Suprapubic skin (tissue), 4 donors: Measurements from ENCODE around the gene UBE2F.

Experiments used
- EP300 ChIP-seq: sonication (generic); formaldehyde crosslinking; IDR thresholded peaks from one replicate; pipeline ENCODE4 v1.6.1; 2017; ENCODE audit warnings: antibody characterized with exemption
- POLR2A ChIP-seq, 2 donors: fragments of 450-650 bp; IDR thresholded peaks; one replicate each; pipeline ENCODE4 v1.6.1; 2017; ENCODE audit warnings: antibody characterized with exemption in 2 of 2, mild to moderate bottlenecking in 2 of 2, moderate library complexity in 2 of 2
- POLR2AphosphoS5 ChIP-seq, 3 donors: sonication (generic); formaldehyde crosslinking; IDR thresholded peaks; one replicate each; pipeline ENCODE4 v1.6.1; 2017; ENCODE audit warnings: antibody characterized with exemption in 3 of 3
- TF ChIP-seq, protein P1 (sequence below), 2 donors: fragments of 200-600 bp in 1 of 2; fragments of 450-650 bp in 1 of 2; sonication (generic) in 1 of 2; IDR thresholded peaks; one replicate each; pipeline ENCODE4 v1.5.1; 2016 to 2019; ENCODE audit warnings: antibody characterized with exemption in 2 of 2, mild to moderate bottlenecking in 1 of 2, moderate library complexity in 1 of 2

DNA sequence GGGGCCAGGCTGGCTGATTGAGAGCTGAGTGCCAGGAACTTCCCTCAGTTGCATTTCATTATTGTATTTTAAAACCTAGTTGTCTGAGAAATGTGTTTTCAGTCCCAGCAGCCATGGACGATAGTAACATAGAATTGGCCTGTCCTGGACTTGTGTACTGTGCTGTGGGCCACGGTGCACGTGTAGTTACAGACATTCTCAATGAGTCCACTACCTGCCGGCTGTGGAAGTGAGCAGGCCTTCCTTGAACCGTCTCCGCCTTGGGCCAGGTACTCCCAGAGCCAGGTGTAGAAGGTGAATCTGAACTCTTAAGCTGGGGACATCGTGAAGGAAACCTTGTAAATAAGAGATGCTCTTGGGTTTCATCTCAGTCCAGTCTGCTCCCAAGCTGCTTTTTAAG lies 47.0 kb downstream of the UBE2F start:
- TF ChIP-seq EP300 (no peak), POLR2A (IDR thresholded peaks at IDR 0.05) (no peak), POLR2AphosphoS5 (IDR thresholded peaks at IDR 0.05) (no peak)
- TF ChIP-seq, protein P1, sequence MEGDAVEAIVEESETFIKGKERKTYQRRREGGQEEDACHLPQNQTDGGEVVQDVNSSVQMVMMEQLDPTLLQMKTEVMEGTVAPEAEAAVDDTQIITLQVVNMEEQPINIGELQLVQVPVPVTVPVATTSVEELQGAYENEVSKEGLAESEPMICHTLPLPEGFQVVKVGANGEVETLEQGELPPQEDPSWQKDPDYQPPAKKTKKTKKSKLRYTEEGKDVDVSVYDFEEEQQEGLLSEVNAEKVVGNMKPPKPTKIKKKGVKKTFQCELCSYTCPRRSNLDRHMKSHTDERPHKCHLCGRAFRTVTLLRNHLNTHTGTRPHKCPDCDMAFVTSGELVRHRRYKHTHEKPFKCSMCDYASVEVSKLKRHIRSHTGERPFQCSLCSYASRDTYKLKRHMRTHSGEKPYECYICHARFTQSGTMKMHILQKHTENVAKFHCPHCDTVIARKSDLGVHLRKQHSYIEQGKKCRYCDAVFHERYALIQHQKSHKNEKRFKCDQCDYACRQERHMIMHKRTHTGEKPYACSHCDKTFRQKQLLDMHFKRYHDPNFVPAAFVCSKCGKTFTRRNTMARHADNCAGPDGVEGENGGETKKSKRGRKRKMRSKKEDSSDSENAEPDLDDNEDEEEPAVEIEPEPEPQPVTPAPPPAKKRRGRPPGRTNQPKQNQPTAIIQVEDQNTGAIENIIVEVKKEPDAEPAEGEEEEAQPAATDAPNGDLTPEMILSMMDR (IDR thresholded peaks at IDR 0.05), result no peak
